Activated CD4-positive, alpha-beta memory T cell treated with anti-CD3 and anti-CD28 coated beads, Interleukin-2, amount 10 ng/mL, durations not matched to agents 7 days and 5 days (primary cell): ENCODE data around the gene STIMATE. TPM values are rescaled to one million over a fixed set of nuclear protein-coding genes. Genes with fewer than 3 reads are reported as not detected.

ENCODE experiments used
- CTCF ChIA-PET: fragments of 350-600 bp; sonication (Branson Sonifier 250); formaldehyde crosslinking; loops from one replicate; lab custom pipeline; 2021; ENCODE audit warnings: antibody characterized with exemption, inconsistent platforms; lab: Charles Lee
- POLR2A ChIA-PET: fragments of 350-600 bp; sonication (Branson Sonifier 250); formaldehyde crosslinking; loops from one replicate; lab custom pipeline; 2021; ENCODE audit warnings: antibody characterized with exemption; lab: Charles Lee
- DNase-seq: peaks from one replicate; pipeline ENCODE4 v3.0.0-alpha.2; 2020
- H3K27ac Mint-ChIP-seq: one replicate; pipeline ENCODE4 v1.8.0; 2021; ENCODE audit warnings: mild to moderate bottlenecking, mixed read lengths
- H3K27me3 Mint-ChIP-seq: one replicate; pipeline ENCODE4 v1.8.0; 2021; ENCODE audit warnings: mixed read lengths
- H3K36me3 Mint-ChIP-seq: one replicate; pipeline ENCODE4 v1.8.0; 2021; ENCODE audit warnings: low read depth, mixed read lengths
- H3K4me1 Mint-ChIP-seq: one replicate; pipeline ENCODE4 v1.8.0; 2021; ENCODE audit warnings: mixed read lengths
- H3K4me3 Mint-ChIP-seq: one replicate; pipeline ENCODE4 v1.8.0; 2021; ENCODE audit warnings: mild to moderate bottlenecking, mixed read lengths
- H3K9me3 Mint-ChIP-seq: one replicate; pipeline ENCODE4 v1.8.0; 2021; ENCODE audit warnings: mixed read lengths
- total RNA-seq, 2 experiments: library from RNA; stranded (reverse); gene quantifications; one replicate each; pipeline ENCODE4 v1.2.3, GENCODE V29; 2021

STIMATE gene
- 10 to 100 TPM; 31.9 to 34.7 TPM for total RNA-seq

DNA sequence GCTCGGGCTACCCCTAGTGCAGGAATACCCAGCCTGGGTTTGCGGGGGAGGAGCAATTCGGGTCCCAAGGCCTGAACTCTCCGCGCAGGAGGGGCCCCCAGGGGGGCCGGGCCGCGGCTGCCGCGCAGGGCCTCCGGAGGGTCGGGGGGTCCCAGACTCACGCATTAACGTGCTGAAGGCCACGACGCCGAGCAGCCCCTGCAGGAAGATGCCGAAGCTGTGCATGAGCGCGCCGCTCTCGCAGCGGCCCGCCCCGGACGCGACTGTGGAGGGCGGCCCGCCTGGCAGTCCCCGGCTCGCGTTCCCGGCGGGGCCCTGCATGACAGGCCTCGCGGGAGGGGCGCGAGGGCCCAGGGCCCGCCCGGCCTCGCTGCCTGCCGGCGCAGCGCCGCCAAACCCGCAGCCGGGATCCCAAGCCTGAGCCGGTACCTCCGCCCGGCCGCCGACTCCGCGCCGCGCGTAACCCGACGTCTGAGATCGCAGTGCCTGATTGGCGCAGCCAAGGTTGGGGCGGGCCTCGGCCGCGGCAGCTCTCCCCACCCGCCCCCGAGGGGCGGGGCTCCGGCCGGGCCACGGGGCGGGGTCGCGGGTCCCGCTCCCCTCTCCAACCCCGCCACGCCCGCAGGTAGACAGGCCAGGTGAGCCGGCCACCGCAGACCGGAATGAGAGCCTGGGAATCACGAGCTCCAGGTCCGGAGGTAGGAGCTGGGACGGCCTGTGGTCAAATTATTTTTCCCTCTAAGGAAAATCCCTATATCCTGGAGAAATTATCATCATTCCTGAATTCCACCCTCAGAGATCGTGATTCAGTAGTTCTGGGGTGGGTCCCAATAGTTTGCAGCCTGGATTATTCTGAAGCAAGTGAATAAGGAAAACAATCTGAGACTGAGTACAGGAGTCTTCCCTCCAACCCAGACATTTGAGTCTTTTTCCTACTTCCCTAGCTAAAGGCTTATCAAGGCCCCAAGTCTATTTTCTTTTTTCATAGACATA is at the start of gene STIMATE:
Gene STIMATE, minus strand, starts transcription at position 419 of the 993 bp plus-strand sequence. Its CDS starts 98 bp downstream, at position 321.
- H3K27ac Mint-ChIP-seq, result peak within 1 kb of the TSS; percentile 73
- no peaks in the 10 kb centered on the region for H3K27me3 Mint-ChIP-seq
- POLR2A ChIA-PET, result interaction anchor here (2.1 to 2.8 kb wide), 2 partner anchors 7 to 147 kb away, joined by 8 to 16 read pairs; partner anchors contain the start of gene SFMBT1
- peak; percentile 89 for DNase-seq
- peak within 1 kb of the TSS; percentile 99 for H3K4me3 Mint-ChIP-seq
- peaks cover 22% of the 10 kb centered on the region for H3K36me3 Mint-ChIP-seq
- H3K4me1 Mint-ChIP-seq, result peaks cover 46% of the 10 kb centered on the region
- H3K9me3 Mint-ChIP-seq, result no peaks in the 10 kb centered on the region
- CTCF ChIA-PET, result interaction anchor here (1.3 to 1.5 kb wide), 2 partner anchors 28 to 41 kb away, joined by 3 to 4 read pairs; no protein-coding TSS in a partner anchor

DNA sequence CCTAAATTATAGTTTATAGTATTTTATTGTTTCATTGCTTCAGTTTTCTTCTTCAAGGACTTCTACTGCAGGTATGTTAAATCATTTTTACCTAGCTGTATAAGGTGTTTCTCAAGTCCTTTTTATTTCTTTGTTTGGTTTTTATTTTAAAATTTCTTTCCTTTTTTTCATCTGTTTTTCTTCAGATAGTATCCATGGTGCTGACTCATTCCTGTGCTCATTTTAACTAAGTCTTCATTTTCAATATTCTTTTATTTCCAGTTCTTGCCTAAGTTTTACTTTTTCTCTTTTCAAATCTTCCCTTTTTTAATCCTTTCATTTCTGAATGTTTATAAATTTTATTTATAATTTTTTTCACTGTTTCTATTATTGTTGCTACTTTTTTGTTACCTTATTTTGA is 42.3 kb upstream of the STIMATE start:
- peaks cover 3% of the 10 kb centered on the region for H3K4me1 Mint-ChIP-seq
- no peaks in the 10 kb centered on the region for H3K27me3 Mint-ChIP-seq

DNA sequence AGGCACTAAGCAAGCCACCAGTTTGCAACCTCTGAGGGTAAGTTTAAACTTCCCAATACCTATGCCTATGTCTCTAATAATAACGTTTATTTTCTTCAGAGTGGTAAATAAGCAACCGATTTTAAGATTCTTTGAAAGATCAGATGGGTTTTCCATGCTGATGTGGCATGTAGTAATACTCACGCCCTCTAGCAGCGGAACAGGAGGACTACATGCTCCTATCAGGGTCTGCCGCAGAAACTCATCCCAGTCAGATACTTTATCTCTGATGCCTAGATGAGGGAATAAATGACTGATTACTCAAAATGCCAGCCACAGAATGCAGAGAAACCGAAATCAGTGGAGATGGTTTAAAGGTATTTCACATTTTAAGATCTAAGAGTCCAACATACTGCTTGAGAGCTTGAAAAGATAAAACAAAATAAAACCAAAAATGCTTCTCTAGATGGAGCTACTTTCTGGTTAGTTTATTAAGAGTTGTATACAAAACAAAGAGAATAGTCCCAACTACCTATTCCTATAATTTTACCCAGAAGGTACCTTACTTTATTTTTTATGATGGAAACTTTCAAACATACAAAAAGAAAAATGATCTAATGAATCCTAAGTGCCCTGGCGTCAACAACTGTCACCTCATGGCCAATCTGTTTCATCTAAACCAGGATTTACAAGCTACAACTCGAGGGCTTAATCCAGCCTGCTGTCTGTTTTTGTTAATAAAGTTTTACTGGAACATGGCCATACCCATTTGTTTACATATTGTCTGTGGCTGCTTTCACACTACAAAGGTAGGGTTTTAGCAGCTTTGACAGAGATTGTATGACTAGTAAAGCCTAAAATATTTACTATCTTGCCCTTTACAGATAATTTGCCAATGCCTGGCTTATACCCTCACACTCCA is 37.5 kb upstream of the STIMATE start:
- ChIA-PET POLR2A (interaction anchor here (1.0 kb wide), 1 partner anchor 110 kb away, joined by 3 read pairs; no protein-coding TSS in a partner anchor), CTCF (interaction anchor here (0.6 to 2.1 kb wide), 19 partner anchors 8 to 229 kb away, joined by 3 to 11 read pairs (median 3); partner anchors contain the start of genes GLT8D1, NEK4, SFMBT1 and SPCS1)
- peaks cover 6% of the 10 kb centered on the region for H3K36me3 Mint-ChIP-seq
- peaks cover 4% of the 10 kb centered on the region for H3K4me1 Mint-ChIP-seq
- H3K9me3 Mint-ChIP-seq, result no peaks in the 10 kb centered on the region
- no peak overlapping the region for H3K27ac Mint-ChIP-seq
- DNase-seq, result peak; percentile 52
- H3K4me3 Mint-ChIP-seq, result no peak overlapping the region
- no peaks in the 10 kb centered on the region for H3K27me3 Mint-ChIP-seq

More for the DNA sequence above, 42.3 kb upstream of the STIMATE start:
- ChIA-PET CTCF (interaction anchor here (0.8 to 1.3 kb wide), 2 partner anchors 13 to 46 kb away, joined by 3 read pairs; no protein-coding TSS in a partner anchor), POLR2A (no interaction called here)
- Mint-ChIP-seq H3K27ac (no peak overlapping the region), H3K4me3 (no peak overlapping the region), H3K9me3 (no peaks in the 10 kb centered on the region), H3K36me3 (peaks cover 10% of the 10 kb centered on the region)
- no peak for DNase-seq

DNA sequence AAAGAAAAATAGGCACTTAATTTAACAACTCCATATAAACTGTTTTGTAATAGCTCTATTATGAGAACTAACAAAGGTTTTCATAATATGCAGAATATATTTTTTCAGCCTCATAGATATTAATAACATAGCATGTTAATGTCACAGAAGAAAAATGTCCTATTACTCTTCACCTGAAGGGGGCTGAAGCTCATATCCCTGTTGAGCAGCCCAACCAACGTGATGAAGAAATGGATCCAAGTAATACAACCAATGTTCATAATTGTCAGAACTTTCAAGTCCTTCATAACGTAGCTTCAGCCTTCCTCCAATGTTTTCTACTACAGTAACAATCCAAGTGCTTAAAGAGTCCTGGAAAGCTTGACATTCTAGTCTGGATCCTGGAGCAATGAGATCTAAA is 34.5 kb upstream of the STIMATE start:
- no peaks in the 10 kb centered on the region for H3K9me3 Mint-ChIP-seq
- H3K27ac Mint-ChIP-seq, result no peak overlapping the region
- no peak overlapping the region for H3K4me3 Mint-ChIP-seq
- H3K36me3 Mint-ChIP-seq, result peaks cover 20% of the 10 kb centered on the region
- POLR2A ChIA-PET, result interaction anchor here (2.2 kb wide), 1 partner anchor 114 kb away, joined by 6 read pairs; the partner anchor contains the start of gene SFMBT1
- peaks cover 4% of the 10 kb centered on the region for H3K4me1 Mint-ChIP-seq
- no peaks in the 10 kb centered on the region for H3K27me3 Mint-ChIP-seq
- CTCF ChIA-PET, result interaction anchor here (0.7 to 1.0 kb wide), 5 partner anchors 17 to 190 kb away, joined by 3 to 4 read pairs (median 3); no protein-coding TSS in a partner anchor
- no peak for DNase-seq

- H3K9me3 Mint-ChIP-seq, result no peaks in the 10 kb centered on the region
- H3K27me3 Mint-ChIP-seq, result no peaks in the 10 kb centered on the region
- DNase-seq, result no peak
- H3K4me3 Mint-ChIP-seq, result no peak overlapping the region
- H3K36me3 Mint-ChIP-seq, result peaks cover 22% of the 10 kb centered on the region
- H3K27ac Mint-ChIP-seq, result no peak overlapping the region
- POLR2A ChIA-PET, result interaction anchor here (2.2 kb wide), 1 partner anchor 115 kb away, joined by 6 read pairs; the partner anchor contains the start of gene SFMBT1
- CTCF ChIA-PET, result interaction anchor here (0.9 to 1.0 kb wide), 4 partner anchors 17 to 189 kb away, joined by 3 to 4 read pairs (median 3); no protein-coding TSS in a partner anchor
- H3K4me1 Mint-ChIP-seq, result peaks cover 9% of the 10 kb centered on the region
These were observed 34.0 kb upstream of the STIMATE start for GRCh38 chr3:52931328-52931727.

DNA sequence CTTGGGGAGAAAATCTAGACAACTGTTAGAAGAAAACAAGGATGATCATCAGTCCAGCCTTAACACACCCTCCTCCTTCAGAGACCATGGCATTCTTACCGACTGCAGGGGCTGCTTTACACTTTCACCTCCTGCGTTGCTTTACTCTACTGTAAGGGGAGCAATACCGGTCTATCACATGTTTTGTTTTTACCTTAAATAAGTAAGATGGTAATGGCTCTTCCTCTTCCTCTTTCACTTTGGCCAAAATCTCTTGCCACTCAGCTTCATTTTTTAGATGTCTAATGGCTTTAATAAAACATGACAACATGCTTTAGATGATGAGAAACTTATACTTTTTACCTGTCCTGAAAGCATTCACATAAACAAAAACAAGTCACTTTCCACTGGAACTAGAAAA is 33.4 kb upstream of the STIMATE start:
- Mint-ChIP-seq H3K4me1 (peaks cover 14% of the 10 kb centered on the region), H3K27me3 (no peaks in the 10 kb centered on the region), H3K36me3 (peaks cover 25% of the 10 kb centered on the region), H3K4me3 (no peak overlapping the region), H3K9me3 (no peaks in the 10 kb centered on the region), H3K27ac (no peak overlapping the region)
- ChIA-PET POLR2A (interaction anchor here (2.2 kb wide), 1 partner anchor 115 kb away, joined by 6 read pairs; the partner anchor contains the start of gene SFMBT1), CTCF (no interaction called here)
- no peak for DNase-seq

DNA sequence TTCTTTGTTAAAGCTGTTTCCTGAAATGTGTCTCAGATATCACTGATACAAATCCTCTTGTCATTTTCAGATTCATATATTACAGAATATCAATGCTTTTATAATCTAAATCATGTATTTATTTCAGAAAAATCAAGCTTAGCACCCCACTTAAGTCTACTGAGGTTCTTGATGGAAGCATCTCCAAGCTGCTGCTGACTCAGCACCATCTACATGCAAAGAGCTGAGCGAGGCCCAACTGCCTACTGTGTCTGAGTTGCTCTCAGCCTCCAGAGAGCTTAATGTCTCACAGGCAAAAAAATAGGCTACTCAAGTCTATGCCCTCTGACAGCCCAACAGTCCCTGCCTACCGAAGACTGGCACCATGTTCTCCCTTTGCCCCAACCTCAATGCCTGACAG is 29.2 kb upstream of the STIMATE start:
- ChIA-PET POLR2A (no interaction called here), CTCF (interaction anchor here (1.0 to 1.1 kb wide), 3 partner anchors 8 to 13 kb away, joined by 3 to 4 read pairs (median 3); no protein-coding TSS in a partner anchor)
- peaks cover 39% of the 10 kb centered on the region for H3K4me1 Mint-ChIP-seq
- no peaks in the 10 kb centered on the region for H3K9me3 Mint-ChIP-seq
- H3K27ac Mint-ChIP-seq, result no peak overlapping the region
- peaks cover 54% of the 10 kb centered on the region for H3K36me3 Mint-ChIP-seq
- H3K4me3 Mint-ChIP-seq, result no peak overlapping the region
- H3K27me3 Mint-ChIP-seq, result no peaks in the 10 kb centered on the region
- no peak for DNase-seq

GRCh38 chr3:52925405-52926313 is 28.3 kb upstream of the STIMATE start:
- Mint-ChIP-seq H3K27me3 (no peaks in the 10 kb centered on the region), H3K4me3 (no peak overlapping the region), H3K27ac (peak overlapping the region; percentile 56), H3K9me3 (no peaks in the 10 kb centered on the region), H3K36me3 (peaks cover 58% of the 10 kb centered on the region), H3K4me1 (peaks cover 43% of the 10 kb centered on the region)
- POLR2A ChIA-PET, result no interaction called here
- CTCF ChIA-PET, result interaction anchor here (0.6 to 1.5 kb wide), 5 partner anchors 9 to 513 kb away, joined by 3 to 4 read pairs (median 3); partner anchors contain the start of gene STIMATE
- DNase-seq, result no peak

DNA sequence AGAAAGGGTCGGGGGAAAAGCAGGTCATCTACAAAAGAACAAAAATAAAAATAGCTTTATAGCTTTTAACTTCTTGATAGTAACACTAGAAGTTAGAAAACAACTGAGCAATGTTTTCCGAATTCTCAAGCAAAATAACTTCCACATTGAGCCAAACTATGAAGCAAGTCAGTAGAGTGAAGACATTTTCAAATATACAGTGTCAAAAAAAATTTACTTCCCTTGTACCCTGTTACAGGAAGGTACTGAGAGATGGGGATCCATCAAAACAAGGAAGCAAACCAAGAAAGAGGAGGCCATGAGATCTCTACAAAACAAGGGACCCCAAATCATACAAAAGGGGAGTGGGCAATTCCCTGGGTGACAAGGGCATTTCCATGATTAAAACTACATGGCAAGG is 26.6 kb upstream of the STIMATE start:
- ChIA-PET CTCF (interaction anchor here (1.6 to 2.1 kb wide), 2 partner anchors 11 to 181 kb away, joined by 3 to 11 read pairs; no protein-coding TSS in a partner anchor), POLR2A (no interaction called here)
- no peaks in the 10 kb centered on the region for H3K9me3 Mint-ChIP-seq
- no peaks in the 10 kb centered on the region for H3K27me3 Mint-ChIP-seq
- DNase-seq, result no peak
- peaks cover 55% of the 10 kb centered on the region for H3K36me3 Mint-ChIP-seq
- no peak overlapping the region for H3K4me3 Mint-ChIP-seq
- H3K4me1 Mint-ChIP-seq, result peaks cover 44% of the 10 kb centered on the region
- H3K27ac Mint-ChIP-seq, result peak overlapping the region; percentile 5

DNA sequence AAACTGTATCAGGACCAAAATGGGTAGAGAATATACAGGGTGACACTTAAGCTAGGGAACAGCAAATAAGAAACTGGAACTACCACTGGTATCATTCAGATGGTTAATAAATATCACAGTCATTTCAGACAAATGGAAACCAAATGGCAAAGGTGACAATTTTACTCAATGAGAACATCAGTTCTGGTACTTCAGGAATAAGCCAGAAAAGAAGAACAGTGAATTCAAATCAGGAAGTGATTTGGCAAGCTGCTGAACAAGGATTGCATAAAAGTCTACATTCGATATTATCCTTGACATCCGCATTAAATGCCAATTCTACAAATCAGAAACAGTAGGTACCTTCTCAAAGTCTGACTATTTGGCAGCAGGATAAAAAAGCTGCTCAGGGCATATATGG is 23.5 kb upstream of the STIMATE start:
- peaks cover 48% of the 10 kb centered on the region for H3K36me3 Mint-ChIP-seq

GRCh38 chr3:52917044-52917443 is 19.7 kb upstream of the STIMATE start:
- Mint-ChIP-seq H3K9me3 (no peaks in the 10 kb centered on the region), H3K27ac (no peak overlapping the region), H3K27me3 (no peaks in the 10 kb centered on the region), H3K36me3 (peaks cover 37% of the 10 kb centered on the region), H3K4me1 (peaks cover 9% of the 10 kb centered on the region), H3K4me3 (no peak overlapping the region)
- POLR2A ChIA-PET, result no interaction called here
- CTCF ChIA-PET, result no interaction called here
- no peak for DNase-seq

More for the DNA sequence above, 23.5 kb upstream of the STIMATE start:
- ChIA-PET CTCF (interaction anchor here (0.9 kb wide), 1 partner anchor 41 kb away, joined by 3 read pairs; no protein-coding TSS in a partner anchor), POLR2A (no interaction called here)
- Mint-ChIP-seq H3K4me1 (peaks cover 34% of the 10 kb centered on the region), H3K9me3 (no peaks in the 10 kb centered on the region), H3K4me3 (no peak overlapping the region), H3K27me3 (no peaks in the 10 kb centered on the region), H3K27ac (no peak overlapping the region)
- no peak for DNase-seq
